NCI-H2107 treated with DMSO at 0.1 percent for 48 hours (cell line): ENCODE measurements around the gene SNX10.

Experiments used
- DNase-seq: peaks from one replicate; lab custom pipeline; 2025; ENCODE audit not compliant: unreplicated experiment; lab: John Stamatoyannopoulos, UW

The SNX10 gene

DNA sequence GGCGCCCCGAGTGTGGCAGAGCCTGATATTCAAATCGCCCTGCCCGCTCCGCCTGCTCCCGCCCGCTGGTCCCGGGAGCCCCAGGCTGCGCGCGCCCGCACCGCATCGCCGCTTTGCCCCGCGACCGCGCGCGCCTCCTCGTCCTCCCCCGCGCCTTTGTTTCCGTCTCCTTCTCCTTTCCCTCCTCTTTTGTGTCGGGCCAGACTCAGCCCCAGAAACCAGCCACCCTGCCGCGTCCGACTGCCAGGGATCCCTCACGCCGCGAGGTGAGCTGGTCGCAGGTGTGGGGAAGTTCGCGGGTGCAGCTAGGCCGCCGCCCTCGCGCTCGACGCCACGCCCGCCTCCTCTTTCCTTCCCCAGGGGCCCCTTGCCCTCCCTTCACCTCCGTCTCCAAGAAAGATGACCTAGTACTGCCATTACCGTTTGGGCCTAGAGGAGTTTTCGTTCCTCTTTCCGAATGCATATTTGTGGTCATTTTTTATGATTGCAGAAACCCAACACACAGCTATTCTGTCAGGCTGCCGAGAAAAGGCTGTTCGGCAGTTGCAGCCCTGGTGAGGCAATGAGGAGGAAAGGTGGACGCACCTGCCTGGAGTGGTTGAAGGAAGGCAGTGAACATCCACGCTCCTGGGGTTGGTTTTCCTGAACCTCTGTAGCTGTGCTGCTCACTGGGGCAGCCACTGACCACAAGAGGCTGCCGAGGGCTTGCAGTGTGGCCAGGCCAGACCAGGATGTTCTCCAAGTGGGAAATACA, 107.3 kb downstream of the SNX10 start:
- DNase-seq: peak; percentile 61

DNA sequence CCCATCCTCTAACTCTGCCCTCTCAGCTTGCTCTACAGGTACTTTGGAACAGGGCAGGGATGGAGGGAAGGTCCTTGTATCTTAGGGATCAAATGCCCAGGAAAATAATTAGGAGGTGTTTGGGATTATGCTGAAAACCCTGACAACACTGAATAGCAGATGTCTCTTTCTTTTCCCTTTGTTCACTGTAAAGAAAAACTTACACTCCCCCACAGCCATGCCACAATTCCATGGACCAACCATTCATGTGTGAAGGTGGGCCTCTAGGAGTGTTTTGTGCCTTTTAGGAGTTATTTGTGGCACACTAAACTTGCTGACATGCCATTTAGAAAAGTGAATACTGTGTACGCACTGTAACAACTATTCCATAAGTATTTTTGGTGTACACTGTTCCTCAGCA, 108.1 kb downstream of the SNX10 start:
- no peak for DNase-seq

DNA sequence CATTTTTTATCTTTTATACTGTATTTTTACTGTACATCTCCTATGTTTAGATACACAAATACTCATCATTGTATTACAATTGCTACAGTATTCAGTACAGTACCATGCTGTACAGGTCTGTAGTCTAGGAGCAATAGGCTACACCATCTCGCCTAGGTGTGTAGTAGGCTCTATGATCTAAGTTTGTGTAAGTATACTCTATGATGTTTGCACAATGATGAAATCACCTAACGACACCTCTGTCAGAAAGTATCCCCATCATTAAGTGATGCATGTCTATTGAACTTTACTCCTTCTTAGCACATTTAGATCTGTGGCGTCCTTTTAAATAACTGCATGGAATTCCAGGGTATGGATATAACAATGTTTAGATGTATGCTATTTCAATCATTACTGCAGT, 112.0 kb downstream of the SNX10 start:
- DNase-seq: no peak

DNA sequence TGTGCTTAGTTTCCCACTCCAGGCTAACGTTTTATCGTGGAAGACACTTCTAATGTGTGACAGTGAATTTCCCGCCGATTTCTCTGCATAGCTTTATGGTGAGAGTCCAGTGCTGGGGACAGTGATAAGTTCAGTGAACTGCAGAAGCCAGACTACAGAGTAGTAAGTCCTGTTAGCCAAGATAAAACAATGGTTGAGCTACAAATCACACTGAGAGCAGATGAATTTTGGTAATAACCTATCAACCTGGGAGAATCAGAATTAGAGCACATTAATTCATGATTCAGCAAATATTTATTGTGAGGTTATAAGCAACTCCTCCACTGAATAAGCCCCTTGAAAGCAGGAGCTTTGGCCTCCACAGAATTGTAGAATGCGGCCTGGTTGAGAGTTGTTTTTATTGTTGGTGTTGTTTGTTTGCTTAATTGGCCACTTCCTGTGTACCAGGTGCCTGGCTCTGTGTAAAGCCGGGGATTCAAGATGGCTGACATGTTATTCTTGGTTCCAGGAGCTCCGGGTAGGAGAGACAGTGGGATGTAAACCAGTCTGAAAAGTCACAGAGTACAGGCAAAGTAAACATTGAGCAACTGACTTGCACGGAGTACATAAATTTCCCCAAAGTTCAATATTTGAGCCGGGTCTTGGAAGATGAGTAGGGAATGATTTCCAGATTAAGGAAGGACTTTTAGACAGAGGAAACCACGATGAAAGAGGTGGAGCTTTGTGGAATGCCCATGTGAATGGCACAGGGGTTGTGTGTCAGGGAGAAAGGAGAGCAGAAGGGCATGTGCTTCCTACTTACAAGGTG, 112.7 kb downstream of the SNX10 start:
- no peak for DNase-seq

DNA sequence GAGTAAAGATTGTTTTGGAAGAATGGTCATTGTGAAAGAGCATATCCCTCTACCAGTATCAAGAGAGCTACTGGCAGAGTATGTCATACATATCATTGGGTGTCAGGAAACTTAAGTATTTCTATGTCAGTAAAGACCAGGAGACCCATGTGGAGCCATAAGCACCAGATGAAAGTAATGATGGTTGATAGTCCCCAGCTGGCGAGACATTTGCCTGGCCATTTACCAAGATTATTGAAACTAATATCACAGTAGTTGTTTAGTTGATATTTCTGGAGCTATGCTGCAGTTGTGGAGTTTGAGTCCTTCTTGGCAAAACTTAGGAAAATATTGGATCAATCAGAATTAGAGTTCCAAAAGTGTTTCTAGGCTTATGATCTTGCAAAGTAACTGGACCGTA, 114.8 kb downstream of the SNX10 start:
- DNase-seq: no peak

DNA sequence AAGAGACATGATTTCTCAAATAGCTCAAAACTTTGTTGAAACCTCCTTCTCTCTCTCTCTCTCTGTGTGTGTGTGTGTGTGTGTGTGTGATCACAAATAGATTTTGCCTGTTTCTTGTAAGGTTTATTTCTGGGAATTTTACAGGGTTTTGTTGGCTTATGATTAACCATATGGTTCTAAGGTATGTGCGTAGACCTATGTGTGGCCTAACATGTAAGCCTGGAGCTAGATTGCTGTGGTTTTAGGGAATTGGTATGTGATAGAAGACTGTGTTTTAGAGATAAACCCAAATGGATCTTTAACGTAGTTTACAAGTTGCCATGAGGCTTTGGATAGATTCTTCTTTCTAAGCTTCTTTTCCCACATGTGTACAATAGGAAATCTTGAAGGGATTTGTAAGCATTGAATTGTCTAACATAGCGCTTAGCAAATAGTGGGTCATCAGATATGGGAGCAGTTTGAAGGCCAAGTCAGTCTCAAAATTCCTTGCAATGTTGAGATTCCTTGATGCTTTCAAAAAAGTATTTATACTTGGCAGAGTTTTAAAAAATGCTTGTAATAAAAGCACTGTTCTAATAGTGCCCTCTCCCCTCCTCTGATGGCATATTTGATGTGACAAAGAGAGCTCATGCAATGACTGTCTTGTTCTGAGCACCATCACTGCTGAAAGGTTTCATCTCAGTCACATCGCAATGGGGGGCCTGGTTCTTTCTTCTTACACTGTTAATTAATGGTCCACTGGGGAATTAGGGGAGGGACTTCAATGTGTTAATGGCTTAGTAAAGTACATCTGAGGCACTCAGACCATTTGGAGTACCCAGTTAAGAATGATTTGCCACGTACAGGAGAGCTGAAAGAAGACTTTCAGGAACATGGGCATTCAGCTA, 118.2 kb downstream of the SNX10 start:
- peak; percentile 74 for DNase-seq

DNA sequence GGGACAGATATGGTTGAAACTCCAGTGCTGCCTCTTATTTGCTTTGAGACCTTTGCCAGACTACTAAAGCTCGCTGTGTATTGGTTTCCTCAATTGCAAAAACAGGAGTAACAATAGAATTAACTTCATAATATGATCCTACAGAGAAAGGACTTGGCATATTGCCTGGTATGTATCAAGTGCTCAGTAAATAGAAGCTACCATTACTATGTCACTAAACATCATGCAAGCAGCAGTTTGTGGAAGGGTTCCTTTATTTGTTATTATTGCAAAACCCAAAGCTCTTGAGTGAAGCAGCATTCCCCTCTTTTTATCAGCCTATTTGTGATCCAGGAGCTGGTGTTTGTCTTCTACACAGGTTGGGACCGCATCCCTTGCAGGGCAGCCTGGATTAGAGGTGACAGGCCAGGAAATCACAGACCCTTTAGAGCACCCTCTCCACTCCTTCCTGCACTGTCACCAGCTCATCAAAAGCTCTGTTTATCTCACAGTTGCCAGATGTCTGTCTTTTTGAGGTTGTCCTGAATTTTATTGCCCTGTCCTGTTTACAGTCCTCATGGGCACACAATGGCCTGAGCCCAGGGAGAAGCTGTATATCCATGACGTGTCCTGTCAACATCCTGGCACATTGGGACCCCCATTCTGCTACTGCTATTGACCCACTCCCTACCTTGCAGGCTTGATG, 121.5 kb downstream of the SNX10 start:
- peak; percentile 91 for DNase-seq

DNA sequence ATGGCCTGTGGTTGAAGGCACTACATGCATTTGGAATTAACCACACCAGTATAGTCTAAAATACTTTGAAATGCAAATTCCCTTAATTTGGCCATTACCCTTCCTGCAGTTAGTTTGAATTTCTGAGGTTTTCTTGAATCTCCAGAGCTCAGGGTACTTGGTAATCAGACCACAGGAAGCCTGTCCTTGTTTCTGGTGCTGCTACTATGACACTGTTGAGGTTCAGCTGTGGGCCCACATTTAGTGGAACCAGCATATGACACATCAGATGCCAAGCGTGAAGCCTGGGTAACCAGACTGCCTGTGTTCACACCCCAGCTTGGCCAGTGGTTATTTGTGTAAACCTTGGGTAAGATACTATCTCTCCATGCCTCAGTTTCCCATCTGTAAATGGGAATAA, 124.3 kb downstream of the SNX10 start:
- DNase-seq: no peak

DNA sequence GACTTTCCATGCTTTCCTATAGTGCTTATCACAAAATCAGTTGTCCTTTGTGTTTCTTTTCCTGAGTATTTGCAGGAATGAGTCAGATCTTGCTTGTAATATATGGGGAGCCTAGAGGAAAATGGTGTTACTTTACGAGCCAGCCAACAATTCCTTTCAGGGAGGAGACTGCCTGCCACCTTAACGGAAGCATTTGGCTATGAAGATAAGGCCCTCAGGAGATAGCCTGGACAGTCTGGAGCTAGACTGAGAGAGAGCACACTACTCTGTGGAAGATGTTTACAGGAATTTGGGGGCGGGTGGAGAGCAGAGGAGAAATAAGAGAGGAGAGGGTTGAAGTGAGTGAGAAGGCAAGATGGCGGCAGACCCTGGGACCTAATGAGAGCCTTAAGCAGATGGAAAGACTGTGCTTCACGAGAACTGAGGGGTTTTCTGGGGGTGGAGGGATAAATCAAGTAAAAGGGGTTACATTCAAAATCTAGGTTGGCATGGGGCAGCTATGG, 126.3 kb downstream of the SNX10 start:
- DNase-seq: no peak

DNA sequence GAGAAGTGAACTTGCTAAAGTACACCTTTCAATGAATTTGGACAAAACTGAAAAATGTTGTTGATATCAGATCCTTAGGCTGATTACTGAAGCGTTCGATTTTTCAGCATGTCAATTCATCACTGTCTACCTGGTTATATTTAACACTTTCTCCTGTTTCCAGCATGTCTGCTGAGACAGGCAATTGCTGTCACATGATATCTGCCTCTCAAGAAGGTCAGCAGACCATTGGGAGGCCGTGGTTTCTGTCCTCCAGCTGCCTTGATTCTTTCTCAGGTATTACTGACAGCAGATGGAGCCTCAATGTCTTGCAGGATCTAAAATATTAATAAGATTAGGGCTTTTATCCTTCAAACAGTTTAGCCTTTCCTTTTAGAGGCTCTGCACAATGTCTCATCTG, 127.5 kb downstream of the SNX10 start:
- DNase-seq: peak; percentile 20

DNA sequence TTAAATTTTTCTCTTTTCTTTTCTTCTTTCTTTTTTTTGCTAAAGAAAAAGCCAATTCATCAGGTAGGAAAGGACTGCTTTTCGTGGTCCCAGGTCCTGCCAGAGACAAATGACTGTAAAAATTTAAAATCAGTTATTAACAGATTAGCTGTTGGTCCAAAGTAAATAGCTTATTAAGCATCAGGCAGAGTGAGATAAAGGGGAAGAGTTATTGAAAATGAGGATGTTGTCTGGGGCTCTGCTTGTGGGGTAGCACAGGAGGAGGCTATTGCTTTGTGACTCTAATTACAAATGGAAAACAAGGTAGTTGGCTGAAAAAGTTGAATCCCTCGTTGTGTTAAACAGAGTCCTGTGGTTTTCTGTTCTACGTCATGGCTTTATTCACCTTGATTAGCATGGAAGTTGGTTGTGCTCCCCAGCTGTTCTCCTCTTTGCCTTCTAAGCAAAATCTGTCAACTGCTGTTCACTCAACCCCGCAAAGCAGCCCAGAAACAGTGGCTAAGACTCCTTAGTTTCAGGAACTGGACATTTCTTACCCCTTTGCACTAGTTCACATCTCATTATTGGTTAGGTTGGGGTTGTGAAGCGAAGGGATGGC, 128.9 kb downstream of the SNX10 start:
- DNase-seq: peak; percentile 24

DNA sequence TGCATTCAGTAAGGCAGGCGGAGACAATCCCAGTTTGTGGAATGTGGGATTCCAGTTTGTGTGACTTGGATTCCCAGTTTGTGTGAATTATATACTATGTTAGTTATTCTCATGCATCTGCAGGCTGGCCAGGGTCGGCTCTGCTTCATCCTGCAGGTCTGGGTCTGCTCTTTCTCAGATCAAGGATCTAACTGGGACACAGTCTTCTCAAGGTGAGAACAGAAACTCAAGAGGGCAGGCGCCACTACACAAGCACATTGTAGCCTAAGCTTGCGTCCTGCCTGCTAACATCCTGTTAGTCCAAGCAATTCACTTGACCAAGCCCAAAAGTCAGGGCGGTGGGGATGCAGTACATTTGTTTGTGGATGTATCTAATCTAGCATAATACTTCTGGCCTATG, 131.1 kb downstream of the SNX10 start:
- DNase-seq: no peak

DNA sequence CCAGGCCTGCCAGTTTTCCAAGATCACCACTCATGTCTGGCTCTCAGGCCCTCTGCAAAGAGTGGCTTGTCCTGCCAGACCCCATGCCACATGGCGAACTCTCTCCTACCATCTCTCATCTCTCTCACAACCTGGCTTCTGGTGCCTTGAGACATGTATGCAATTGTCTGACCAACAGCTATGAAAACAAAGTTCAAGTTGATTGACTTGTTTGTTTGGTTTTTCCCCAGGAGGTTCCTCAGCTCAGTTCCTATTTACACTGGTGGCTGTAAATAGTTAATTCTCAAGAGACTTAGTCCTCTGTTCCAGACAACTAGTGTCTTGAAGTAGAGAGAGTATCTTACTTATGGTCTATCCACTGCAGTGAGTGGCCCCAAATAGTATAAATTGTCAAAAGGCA, 131.8 kb downstream of the SNX10 start:
- no peak for DNase-seq
